ENCODE measurements around the gene ZNF710. TPM values are rescaled to one million over a fixed set of nuclear protein-coding genes. Genes with fewer than 3 reads are reported as not detected.
A peak's percentile ranks its signal among the peaks of the same experiment; 100 is the strongest.

The ZNF710 gene
- total RNA-seq, 1 donor from 2014 or later: 69.3 TPM

GRCh38 chr15:90082140-90082715 lies 81.1 kb downstream of the ZNF710 start:
- H3K27me3 Mint-ChIP-seq: no peaks in the 10 kb centered on the region
- no peak for DNase-seq (ENCODE audit: low spot score, unreplicated experiment)
- H3K9me3 Mint-ChIP-seq (ENCODE audit: low read depth): no peaks in the 10 kb centered on the region

GRCh38 chr15:90083419-90083818 lies 82.3 kb downstream of the ZNF710 start:
- no peak for DNase-seq (ENCODE audit: low spot score, unreplicated experiment)
- Mint-ChIP-seq H3K9me3 (ENCODE audit: low read depth) (no peaks in the 10 kb centered on the region), H3K4me3 (ENCODE audit: low read depth) (no peak overlapping the region), H3K27ac (no peak overlapping the region), H3K27me3 (no peaks in the 10 kb centered on the region), H3K36me3 (ENCODE audit: insufficient read depth) (peaks cover 23% of the 10 kb centered on the region), H3K4me1 (ENCODE audit: low read depth) (no peaks in the 10 kb centered on the region)
- no peak for TF ChIP-seq CTCF (IDR thresholded peaks at IDR 0.05; ENCODE audit: unreplicated experiment)

More at GRCh38 chr15:90082140-90082715, 81.1 kb downstream of the ZNF710 start:
- no peak for TF ChIP-seq CTCF (IDR thresholded peaks at IDR 0.05; ENCODE audit: unreplicated experiment)
- peaks cover 19% of the 10 kb centered on the region for H3K36me3 Mint-ChIP-seq (ENCODE audit: insufficient read depth)
- H3K27ac Mint-ChIP-seq: no peak overlapping the region
- H3K4me3 Mint-ChIP-seq (ENCODE audit: low read depth): no peak overlapping the region
- H3K4me1 Mint-ChIP-seq (ENCODE audit: low read depth): no peaks in the 10 kb centered on the region

- Mint-ChIP-seq H3K27ac (peak overlapping the region; percentile 37), H3K4me3 (ENCODE audit: low read depth) (no peak overlapping the region), H3K4me1 (ENCODE audit: low read depth) (no peaks in the 10 kb centered on the region), H3K36me3 (ENCODE audit: insufficient read depth) (peaks cover 25% of the 10 kb centered on the region), H3K27me3 (no peaks in the 10 kb centered on the region), H3K9me3 (ENCODE audit: low read depth) (no peaks in the 10 kb centered on the region)
- no peak for DNase-seq (ENCODE audit: low spot score, unreplicated experiment)
- TF ChIP-seq CTCF (IDR thresholded peaks at IDR 0.05; ENCODE audit: unreplicated experiment): no peak
These were observed 83.0 kb downstream of the ZNF710 start for GRCh38 chr15:90083954-90084607.

GRCh38 chr15:90084876-90085423 lies 83.8 kb downstream of the ZNF710 start:
- Mint-ChIP-seq H3K36me3 (ENCODE audit: insufficient read depth) (peaks cover 29% of the 10 kb centered on the region), H3K27me3 (no peaks in the 10 kb centered on the region), H3K4me3 (ENCODE audit: low read depth) (no peak overlapping the region), H3K4me1 (ENCODE audit: low read depth) (no peaks in the 10 kb centered on the region), H3K9me3 (ENCODE audit: low read depth) (no peaks in the 10 kb centered on the region), H3K27ac (no peak overlapping the region)
- TF ChIP-seq CTCF (IDR thresholded peaks at IDR 0.05; ENCODE audit: unreplicated experiment): no peak
- no peak for DNase-seq (ENCODE audit: low spot score, unreplicated experiment)

- peak overlapping the region; percentile 84 for H3K27ac Mint-ChIP-seq
- H3K4me1 Mint-ChIP-seq (ENCODE audit: low read depth): no peaks in the 10 kb centered on the region
- no peaks in the 10 kb centered on the region for H3K9me3 Mint-ChIP-seq (ENCODE audit: low read depth)
- DNase-seq (ENCODE audit: low spot score, unreplicated experiment): no peak
- no peak for TF ChIP-seq CTCF (IDR thresholded peaks at IDR 0.05; ENCODE audit: unreplicated experiment)
- H3K27me3 Mint-ChIP-seq: no peaks in the 10 kb centered on the region
- peaks cover 30% of the 10 kb centered on the region for H3K36me3 Mint-ChIP-seq (ENCODE audit: insufficient read depth)
- H3K4me3 Mint-ChIP-seq (ENCODE audit: low read depth): no peak overlapping the region
These were observed 84.4 kb downstream of the ZNF710 start for GRCh38 chr15:90085565-90085964.
